Measurements from ENCODE around the gene LYRM4.

GRCh38 chr6:5184878-5185277 lies 75.9 kb downstream of the LYRM4 start:
- TF ChIP-seq CTCF (IDR thresholded peaks at IDR 0.05; ENCODE audit: insufficient read depth, low read length) (no peak), POLR2AphosphoS5 (IDR thresholded peaks at IDR 0.05; ENCODE audit: low read depth) (no peak)
